Stimulated activated CD8-positive, alpha-beta memory T cell treated with anti-CD3 and anti-CD28 coated beads, Interleukin-12 subunit alpha, Interleukin-12 subunit beta, amount 100 ng/mL, for 24 hours (primary cell): ENCODE measurements around the gene SLC25A45.
A peak's percentile ranks its signal among the peaks of the same experiment; 100 is the strongest.
"Not testable (repeated sequence)": the region's sequence is repeated elsewhere in the genome, so short reads cannot be mapped to it uniquely, and the experiment has no call there.

Experiments
- DNase-seq: peaks from one replicate; pipeline ENCODE4 v3.0.0-alpha.2; 2020; ENCODE audit errors: extremely low read depth

Gene SLC25A45

DNA sequence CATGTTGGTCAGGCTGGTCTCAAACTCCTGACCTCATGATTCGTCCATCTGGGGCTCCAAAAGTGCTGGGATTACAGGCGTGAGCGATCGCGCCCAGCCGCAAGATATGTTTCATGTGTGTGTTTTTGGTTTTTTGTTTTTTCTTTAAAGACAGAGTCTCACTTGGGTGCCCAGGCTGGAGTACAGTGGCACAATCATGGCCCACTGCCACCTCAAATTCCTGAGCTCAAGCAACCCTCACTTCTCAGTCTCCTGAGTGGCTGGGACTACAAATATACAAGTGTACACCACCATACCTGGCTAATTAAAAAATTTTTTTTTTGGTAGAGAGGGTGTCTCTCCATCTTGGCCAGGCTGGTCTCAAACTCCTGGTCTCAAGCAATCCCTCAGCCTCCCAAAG lies 19.5 kb downstream of the SLC25A45 start:
- DNase-seq, result no peak

DNA sequence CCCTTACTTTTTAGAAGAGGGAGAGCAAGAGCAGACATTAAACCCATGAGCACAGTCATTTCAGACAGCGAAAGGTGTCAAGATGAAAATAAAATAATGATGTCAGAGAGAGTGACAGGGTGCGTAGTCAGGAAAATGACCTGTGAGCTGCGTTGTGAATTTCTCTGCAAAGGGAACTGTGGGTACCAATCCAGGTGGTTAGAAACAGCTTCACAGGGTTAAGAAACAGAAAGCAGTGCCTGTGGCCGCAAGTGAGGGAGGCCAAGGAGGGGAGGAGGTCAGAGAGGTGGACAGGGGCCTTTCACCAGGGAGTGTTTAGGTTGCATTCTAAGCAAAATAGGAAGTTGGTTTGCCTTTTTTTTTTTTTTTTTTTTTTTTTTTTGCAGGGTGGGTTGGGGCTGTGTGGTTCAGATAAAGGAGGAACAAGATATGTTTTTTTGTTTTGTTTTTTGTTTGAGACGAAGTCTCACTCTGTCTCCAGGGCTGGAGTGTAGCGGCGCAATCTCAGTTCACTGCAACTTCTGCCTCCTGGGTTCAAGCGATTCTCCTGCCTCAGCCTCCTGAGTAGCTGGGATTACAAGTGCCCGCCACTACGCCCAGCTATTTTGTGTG lies 20.0 kb downstream of the SLC25A45 start:
- no peak for DNase-seq

DNA sequence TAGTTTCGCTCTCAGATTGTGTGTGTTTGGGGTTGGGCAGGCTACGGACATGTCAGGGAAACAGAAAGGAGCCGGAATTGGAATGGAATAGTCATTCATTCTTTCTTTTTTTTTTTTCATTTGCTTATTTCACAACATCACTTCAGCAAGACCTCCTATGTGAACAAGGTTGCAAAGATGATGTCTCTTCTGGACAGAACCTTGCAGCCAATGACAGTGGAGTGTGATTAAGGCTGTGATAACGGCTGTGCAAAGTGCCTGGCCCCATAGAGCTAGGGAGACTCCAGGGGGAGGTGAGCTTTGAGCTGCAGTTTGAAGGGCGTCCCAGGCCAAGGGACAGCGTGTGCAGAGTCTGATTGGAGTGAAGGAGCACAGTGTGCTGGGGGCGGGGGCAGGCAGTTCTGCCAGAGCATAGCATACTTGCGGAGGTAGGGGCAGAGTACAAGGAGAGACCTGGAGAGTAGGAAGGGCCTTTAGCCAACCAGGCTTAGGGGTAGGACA lies 24.5 kb downstream of the SLC25A45 start:
- no peak for DNase-seq

DNA sequence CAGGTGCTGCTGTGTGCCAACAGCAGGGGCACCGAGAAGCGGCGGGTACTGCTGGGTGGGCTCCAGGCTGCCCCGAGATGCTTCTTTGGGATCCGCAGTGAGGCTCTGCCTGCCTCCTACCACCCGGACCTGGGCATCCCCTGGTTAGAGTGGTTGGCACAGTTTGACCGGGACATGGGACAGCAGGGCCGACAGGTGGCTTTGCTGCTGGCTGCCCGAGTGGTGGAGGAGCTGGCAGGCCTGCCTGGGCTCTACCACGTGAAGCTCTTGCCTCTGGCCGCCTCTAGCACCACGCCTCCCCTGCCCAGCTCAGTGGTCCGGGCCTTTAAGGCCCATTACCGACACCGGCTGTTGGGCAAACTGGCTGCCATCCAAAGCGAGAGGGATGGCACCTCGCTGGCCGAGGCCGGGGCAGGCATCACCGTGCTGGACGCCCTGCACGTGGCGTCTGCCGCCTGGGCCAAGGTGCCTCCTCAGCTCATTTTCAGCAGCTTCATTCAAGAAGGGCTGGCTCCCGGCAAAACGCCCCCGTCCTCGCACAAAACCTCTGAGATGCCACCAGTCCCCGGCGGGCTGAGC lies 26.0 kb downstream of the SLC25A45 start:
- no peak for DNase-seq

DNA sequence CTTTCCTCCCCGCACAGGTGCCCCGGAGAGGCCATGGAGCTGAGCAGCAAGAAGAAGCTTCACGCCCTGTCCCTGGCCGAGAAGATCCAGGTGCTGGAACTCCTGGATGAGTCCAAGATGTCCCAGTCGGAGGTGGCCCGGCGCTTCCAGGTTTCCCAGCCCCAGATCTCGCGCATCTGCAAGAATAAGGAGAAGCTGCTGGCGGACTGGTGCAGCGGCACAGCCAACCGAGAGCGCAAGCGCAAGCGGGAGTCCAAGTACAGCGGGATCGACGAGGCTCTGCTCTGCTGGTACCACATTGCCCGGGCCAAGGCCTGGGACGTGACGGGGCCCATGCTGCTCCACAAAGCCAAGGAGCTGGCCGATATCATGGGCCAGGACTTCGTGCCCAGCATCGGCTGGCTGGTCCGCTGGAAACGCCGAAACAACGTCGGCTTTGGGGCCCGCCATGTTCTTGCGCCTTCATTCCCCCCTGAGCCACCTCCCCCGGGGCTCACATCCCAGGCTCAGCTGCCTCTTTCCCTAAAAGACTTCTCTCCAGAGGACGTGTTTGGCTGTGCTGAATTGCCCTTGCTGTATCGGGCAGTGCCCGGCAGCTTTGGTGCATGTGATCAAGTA lies 26.6 kb downstream of the SLC25A45 start:
- DNase-seq, result no peak

DNA sequence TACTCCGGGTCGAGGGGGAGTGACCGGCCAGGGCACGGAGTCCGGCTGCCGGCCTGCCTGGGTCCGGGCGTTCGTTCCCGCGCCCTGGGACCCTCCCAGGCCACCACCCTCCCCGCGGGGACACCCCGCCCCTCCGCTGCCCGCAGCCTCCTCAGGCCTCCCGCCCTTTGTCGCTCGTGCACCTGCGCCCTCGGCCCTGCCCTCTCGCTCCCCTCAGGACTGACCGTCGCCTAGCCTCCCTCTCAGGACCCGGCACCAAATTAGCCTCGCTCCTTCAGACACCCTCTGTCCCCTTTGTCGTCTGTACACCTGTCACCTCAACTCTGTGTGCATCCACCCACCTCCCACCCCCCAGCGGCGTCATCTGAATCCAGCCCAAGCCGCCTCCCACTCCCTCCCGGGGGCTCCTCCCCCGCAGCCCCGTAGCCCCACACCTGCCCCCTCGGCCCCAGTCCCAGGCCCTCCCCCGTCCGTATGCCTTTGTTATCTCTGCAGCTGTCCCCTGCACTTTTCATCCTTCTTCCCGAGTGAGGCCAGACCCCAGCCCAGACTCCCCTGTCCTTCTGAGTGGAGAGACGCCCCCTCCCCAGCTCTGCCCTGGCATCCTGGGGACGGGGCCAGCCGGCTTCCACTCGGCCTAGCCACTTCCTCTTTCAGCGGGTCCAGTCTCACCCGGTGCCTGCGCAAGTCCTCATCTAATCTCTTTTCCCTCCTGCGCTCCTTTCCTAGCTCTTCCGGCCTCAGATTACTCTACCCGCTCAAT lies 27.3 kb downstream of the SLC25A45 start:
- DNase-seq, result no peak

DNA sequence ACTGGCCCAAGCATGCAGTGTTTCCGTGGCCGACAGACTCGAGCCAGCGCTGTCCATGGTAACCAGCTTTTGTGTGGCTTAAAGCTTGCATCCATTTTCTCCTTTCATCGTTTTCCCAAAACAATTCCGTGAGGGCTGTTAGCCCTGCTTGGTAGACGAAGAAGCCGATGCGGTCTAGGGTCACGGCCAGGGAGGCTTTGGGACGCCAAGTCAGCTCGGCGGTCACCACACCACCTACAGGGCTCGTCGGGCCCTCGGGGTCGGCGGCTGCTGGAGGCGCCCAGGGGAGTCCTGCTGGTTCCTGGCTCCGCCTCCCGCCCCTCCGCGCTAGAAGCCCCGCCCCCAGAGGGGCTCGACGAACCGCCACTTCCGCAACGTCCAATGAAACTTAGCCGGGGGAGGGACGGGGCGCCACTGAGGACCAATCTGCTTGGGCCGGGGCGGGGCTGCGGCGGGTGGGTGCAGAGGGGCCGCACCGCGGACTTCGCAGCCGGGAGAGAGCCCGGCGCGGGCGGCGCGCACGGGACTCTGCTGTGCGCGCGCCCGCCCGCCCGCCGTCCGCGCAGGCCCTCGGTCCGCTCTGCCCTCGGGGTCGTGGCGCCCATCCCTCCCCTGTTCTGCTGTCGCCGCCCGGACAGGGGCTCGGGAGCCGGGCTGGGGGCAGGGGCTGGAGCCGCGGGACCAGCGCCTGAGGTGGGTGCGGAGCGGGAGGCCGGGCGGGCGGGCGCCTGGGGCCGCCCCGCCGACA lies 28.0 kb downstream of the SLC25A45 start, which contains the start of gene TIGD3:
TIGD3 (plus strand) TSS at position 487 of the 748 bp plus-strand sequence. CDS start 1,058 bp downstream, outside the sequence.
- DNase-seq, result peak; percentile 98

DNA sequence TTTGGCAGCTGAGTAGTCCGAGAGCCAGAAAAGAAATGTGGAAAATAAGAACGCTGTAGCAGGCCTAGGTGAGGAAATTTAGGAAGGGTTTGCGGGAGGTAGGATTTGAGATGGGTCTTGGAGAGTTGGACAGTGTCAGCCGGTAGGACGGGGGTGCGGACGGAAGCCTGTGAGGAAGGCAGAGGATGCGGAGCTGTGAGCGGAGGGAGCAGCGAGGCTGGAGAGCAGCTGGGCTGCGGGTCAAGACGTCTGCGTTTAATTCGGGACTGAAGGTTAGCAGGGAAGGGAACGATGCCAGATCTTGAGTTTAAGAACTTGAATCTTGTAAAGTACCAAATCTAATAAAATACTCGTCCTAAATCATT lies 28.6 kb downstream of the SLC25A45 start:
- no peak for DNase-seq

DNA sequence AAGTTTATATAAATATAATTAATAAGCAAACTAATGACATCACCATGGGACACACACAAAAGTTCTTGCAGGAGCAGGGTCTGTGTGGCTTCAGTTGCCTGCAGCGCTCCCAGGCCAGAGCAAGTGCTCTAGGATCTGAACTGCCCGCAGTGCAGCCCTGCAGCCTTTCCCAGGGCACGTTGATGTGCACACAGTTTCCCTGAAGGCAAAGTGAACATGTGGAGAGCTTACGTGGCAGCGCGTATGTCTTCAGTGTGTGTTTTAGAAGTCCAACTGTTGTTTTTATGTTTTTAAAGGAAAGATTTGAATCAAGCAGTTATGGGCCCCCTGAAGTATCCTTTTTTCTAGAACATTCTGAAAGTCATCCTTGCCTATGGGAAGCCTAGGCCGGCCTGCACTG lies 29.1 kb downstream of the SLC25A45 start:
- no peak for DNase-seq

DNA sequence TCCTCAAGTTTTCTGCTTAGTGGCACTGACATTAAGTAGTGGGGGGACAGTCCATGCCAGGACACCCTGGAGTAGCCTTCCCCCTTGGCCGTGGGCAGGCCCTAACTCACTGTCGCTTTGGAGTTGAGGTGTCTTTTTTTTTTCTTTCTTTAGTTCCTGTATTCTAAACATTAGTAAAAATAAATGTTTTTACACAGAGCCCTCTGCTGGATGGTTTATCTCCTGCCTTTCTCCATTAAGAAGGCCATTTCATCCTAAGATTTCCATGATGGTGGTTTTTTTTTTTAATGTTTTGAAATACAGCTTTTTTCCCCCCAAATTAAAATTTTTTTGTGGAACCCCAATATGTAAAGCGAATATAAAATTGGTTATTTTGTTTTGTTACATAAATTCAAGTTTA lies 29.7 kb downstream of the SLC25A45 start:
- no peak for DNase-seq

DNA sequence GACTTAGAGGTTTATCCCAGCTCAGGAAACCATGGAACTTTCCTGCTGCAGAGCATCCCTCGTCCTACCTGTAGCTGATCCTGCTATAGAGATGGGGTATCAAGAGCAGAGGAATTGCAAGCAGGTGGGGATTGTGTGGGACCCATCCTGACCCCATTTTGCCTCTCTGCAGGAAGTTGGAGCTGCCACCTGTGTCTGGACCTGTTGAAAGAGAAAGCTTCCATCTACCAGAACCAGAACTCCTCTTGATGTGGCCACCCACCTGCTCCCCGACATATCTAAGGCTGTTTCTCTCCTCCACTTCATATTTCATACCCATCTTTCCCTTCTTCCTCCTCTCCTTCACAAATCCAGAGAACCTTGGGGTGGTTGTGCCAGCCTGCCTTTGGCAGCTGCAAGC lies 30.9 kb downstream of the SLC25A45 start:
- DNase-seq, result no peak

DNA sequence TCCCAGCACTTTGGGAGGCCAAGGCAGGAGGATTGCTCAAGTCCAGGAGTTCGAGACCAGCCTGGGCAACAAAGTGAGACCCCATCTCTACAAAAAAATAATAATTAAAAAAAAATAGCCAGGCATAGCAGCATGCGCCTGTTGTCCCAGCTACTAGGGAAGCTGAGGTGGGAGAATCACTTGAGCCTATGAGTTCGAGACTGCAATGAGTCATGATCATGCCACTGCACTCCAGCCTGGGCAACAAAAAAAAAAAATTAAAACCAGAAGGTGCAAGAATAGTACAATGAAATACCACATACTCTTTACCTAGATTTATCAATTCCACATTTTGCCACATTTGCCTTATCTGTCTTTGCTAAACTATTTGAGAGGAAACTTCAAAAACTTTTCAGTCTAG lies 40.6 kb downstream of the SLC25A45 start:
- DNase-seq, result no peak

DNA sequence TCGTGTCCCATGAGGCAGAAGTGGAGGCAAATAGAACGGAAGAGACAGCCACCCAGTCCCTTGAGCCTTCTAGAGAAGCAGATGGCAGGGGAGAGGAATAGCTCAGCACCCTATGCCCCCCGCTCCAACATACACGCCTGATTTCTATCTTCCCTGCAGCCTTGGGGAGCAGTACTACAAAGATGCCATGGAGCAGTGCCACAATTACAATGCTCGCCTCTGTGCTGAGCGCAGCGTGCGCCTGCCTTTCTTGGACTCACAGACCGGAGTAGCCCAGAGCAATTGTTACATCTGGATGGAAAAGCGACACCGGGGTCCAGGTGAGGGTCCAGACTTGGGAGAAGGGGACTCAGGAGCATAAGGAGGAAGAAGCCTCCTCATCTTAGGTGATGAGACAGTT lies 42.2 kb downstream of the SLC25A45 start:
- DNase-seq, result no peak

DNA sequence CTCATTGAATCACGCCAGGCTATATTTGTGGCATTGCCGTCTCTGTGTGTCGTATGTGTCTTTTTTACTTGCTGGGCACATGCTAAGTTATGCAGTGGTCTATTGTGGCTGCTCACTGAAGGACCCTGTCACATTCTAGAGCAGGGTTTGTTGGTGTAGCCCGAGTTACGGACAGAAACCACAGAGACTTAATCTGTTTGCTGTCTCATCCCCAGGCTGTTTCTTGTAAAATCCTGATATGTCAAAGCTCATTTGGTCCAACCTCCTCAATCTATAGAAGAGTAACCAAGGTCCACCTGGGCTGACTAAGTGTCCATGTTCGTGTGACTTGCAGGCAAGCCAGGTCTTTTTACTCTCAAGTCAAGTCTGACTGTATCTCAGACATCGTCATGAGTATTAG lies 43.8 kb downstream of the SLC25A45 start:
- no peak for DNase-seq

DNA sequence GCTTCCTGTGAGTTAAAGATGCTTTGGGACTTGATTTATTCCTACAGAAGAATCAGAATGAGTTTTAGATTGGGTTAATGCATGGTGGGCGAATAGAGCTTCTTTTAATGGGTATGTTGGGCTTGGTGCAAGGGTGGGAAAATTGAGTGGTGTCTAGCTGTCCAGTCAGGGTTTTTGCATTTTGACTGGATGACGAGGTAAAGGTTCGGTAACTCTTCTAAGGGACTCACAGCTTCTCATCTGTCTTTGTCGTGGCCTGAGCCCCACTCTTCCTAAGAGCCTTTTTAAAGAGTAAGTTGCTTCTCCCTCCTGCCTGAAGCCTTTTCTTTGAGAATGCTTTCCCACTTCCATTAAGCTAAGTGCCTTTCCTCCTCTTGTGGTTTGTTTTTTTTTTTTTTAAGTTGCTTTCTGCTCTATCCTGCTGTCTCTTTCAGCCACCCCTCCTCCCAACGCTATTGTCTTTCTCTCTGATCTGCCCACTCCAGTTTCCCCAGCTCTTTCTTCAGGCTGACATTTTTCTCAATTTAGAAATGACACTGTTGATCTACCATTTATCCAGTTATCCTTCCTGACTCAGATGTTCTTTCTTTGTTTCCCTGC lies 47.6 kb downstream of the SLC25A45 start:
- no peak for DNase-seq

DNA sequence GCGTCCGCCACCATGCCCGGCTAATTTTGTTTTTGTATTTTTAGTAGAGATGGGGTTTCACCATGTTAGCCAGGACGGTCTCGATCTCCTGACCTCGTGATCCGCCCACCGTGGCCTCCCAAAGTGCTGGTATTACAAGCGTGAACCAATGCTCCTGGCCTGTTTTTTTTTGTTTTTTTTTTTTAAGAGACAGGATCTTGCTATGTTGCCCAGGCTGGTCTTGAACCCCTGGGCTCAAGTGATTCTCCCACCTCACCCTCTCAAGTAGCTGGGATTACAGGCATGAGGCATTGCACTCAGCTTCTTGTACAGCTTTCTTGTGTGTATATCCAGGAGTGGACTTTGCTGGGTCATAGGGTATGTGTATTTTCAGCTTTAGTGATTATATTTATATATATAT lies 49.9 kb downstream of the SLC25A45 start:
- DNase-seq, result not testable (repeated sequence)

DNA sequence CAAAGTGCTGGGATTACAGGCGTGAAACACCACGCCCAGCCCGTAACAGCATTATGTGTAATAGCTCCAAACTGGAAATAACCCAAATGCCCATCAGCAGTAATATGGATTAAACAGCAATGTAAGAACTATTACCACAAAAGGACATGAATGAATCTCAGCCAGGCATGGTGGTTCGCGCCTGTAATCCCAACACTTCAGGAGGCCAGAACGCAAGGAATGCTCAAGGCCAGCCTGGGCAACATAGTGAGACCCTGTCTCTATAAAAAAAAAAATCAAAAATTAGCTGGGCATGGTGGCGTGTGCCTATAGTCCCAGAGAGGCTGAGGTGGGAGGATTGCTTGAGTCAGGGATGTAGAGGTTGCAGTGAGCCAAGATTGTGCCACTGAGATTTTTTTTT lies 51.9 kb downstream of the SLC25A45 start:
- no peak for DNase-seq

DNA sequence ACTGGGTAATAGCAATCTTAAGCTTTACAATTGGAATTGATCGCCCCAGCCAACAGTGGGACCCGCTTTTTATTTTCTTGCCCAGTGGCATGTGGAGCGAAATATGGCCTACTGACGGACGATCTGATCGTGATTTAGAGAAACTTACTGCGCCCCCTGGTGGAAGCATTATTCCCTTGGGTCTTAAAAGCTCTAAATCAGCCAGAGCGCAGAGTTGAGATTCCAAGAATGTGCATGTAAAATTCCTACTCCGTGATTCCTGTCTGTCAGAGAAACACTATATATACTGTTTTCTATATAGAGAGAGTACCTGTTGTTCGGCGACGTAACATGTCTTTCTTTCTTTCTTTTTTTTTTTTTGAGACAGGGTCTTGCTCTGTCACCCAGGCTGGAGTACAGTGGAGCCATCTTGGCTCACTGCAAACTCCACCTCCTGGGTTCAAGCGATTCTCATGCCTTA lies 52.5 kb downstream of the SLC25A45 start:
- peak; percentile 61 for DNase-seq

DNA sequence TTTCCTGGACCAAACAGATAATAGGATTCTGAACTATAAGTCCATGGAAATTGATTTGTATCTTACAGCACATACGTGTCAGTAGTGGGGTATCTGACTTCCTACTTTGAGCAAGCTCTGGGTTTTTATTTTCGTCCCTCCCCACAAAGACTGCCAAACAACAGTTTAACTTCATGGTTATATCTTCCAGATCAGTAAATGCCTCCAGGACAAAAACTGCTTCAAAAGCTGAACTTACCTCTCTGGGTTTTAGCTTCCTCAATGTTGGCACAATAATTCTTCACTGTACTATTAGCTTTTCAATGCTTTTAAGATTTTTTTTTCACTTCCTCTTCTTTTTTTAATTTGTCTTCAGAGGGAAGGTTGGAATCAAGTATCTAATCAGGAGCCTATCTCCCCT lies 53.0 kb downstream of the SLC25A45 start:
- no peak for DNase-seq

DNA sequence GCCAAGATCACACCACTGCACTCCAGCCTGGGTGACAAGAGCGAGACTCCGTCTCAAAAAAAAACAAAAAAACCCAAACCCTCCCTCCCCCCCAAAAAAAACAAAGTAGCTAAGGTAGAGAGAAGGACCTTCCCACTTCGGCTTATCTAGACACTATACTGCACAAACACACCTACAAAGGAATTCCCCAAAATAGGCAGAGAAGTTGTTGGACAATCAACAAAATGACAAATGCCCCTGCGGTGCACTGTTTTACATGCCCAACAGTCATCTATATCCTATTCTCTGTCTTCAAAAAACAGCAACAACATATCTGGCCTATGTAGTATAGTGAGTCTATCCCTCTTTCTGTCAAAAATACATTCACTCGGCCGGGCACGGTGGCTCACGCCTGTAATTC lies 55.4 kb downstream of the SLC25A45 start:
- no peak for DNase-seq

DNA sequence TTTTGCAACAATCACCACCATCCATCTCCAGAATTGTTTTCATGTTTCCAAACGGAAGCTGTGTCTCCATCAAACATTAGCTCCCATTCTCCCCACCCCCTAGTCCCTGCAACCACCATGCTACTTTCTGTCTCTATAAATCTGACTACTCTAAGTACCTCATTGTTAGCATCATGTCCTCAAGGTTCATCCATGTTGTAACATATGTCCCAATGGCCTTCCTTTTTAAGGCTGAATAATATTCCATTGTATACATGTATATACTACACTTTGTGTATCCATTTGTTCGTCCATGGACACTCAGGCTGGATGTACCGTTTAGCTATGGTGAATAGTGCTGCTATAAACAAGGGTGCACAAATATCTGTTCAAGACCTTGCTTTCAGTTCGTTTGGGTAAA lies 57.0 kb downstream of the SLC25A45 start:
- DNase-seq, result no peak
